Heart left ventricle (tissue), 16 donors: ENCODE results near the gene BAZ1B. TPM values are rescaled to one million over a fixed set of nuclear protein-coding genes. Genes with fewer than 3 reads are reported as not detected.

Source experiments
- ATAC-seq, 4 donors: fragments of 200-7000 bp; cut with Tn5 transposase; one replicate each; pipeline ENCODE4 v1.9.1; 2020 to 2022; ENCODE audit warnings: moderate library complexity in 4 of 4, mild to moderate bottlenecking in 3 of 4, moderate number of reproducible peaks in 1 of 4
- DNase-seq, 5 donors: peaks; one replicate each; pipeline ENCODE4 v3.0.0-alpha.2; 2020
- H3K27ac ChIP-seq, 12 donors: fragments of 200-600 bp; sonication (generic) in 4 of 12; one replicate each; pipeline versions ENCODE4 v1.5.0 to v1.8.0; 2016 to 2022; ENCODE audit warnings: mild to moderate bottlenecking in 2 of 12
- H3K27me3 ChIP-seq, 9 donors: fragments of 200-600 bp; sonication (generic) in 2 of 9; one replicate each; pipeline versions ENCODE4 v1.5.1 to v1.8.0; 2016 to 2022; ENCODE audit warnings: mild to moderate bottlenecking in 3 of 9
- H3K36me3 ChIP-seq, 9 donors: fragments of 200-600 bp; sonication (generic) in 2 of 9; one replicate each; pipeline versions ENCODE4 v1.5.0 to v1.8.0; 2018 to 2022; ENCODE audit warnings: mild to moderate bottlenecking in 2 of 9
- H3K4me1 ChIP-seq, 12 donors: fragments of 200-600 bp; sonication (generic) in 4 of 12; one replicate each; pipeline versions ENCODE4 v1.5.0 to v1.8.0; 2016 to 2022; ENCODE audit warnings: mild to moderate bottlenecking in 3 of 12
- H3K4me3 ChIP-seq, 12 donors: fragments of 200-600 bp; sonication (generic) in 4 of 12; one replicate each; pipeline versions ENCODE4 v1.5.0 to v1.8.0; 2017 to 2022; ENCODE audit warnings: mild to moderate bottlenecking in 9 of 12, moderate library complexity in 4 of 12
- H3K9me3 ChIP-seq, 12 donors: fragments of 200-600 bp; sonication (generic) in 4 of 12; one replicate each; pipeline versions ENCODE4 v1.5.0 to v1.8.0; 2016 to 2022; ENCODE audit warnings: mild to moderate bottlenecking in 1 of 12
- CTCF ChIP-seq, 12 donors: fragments of 200-600 bp; sonication (generic) in 4 of 12; IDR thresholded peaks; one replicate each; pipeline versions ENCODE4 v1.5.0 to v1.8.0; 2018 to 2022; ENCODE audit warnings: antibody characterized with exemption in 12 of 12, mild to moderate bottlenecking in 5 of 12
- POLR2A ChIP-seq, 2 donors: fragments of 450-650 bp; IDR thresholded peaks; one replicate each; pipeline ENCODE4 v1.6.1; 2017; ENCODE audit warnings: antibody characterized with exemption in 2 of 2, mild to moderate bottlenecking in 2 of 2, moderate library complexity in 2 of 2
- WGBS, 4 donors: extraction: QIAGEN DNeasy Blood & Tissue Kit in 2 of 4; methylation state at CpG; one replicate each; pipeline versions ENCODE4 v1.1.5 to v1.1.7; 2013 to 2018; 5-methylcytosine and 5-hydroxymethylcytosine counted together
- intact Hi-C, 10 donors: fragments of 100-400 bp; cut with DNase I; formaldehyde crosslinking; loops; one replicate each; pipeline versions ENCODE4 v1.11.1 to v1.14.2; 2022
- polyA plus RNA-seq, 2 donors: library from polyadenylated mRNA; stranded (reverse); fragments of 200-250 nt; gene quantifications; one replicate each; pipeline ENCODE4 v1.2.3, GENCODE V29; 2013
- total RNA-seq, 9 donors: library from RNA; depleted of rRNA in 2 of 9; stranded (reverse); fragments of >200 nt in 2 of 9; fragmentation: NEBNext Ultra II Directional in 3 of 9; extraction: Animal tissue kit (Norgen Biotek cat#: 25700) in 3 of 9; gene quantifications; one replicate each; pipeline versions ENCODE4 v1.1.0 to v1.2.4, GENCODE V29; 2016 to 2023
- donor health status: ischemic (EF 13 %, LVEDD 7.1; RV severe dilation, severe dysfunction).
- donor health status: healthy with polysubstance abuse.
- donor health status: DM: no; HTN: yes; CAD: no.
- donor health status: DM: no; HTN: no; CAD: no.
- donor health status: ischemic (EF 25% LVEDD 6.9; RV normal size, moderate dysfunction).
- donor health status: ischemic (EF 25% LVEDD 5.7; RV mildly dilated, moderate dysfunction).
- donor health status: healthy.
- donor health status: DM: yes; HTN: yes; CAD: no.
- donor health status: ischemic (EF 35%, LVEDD 5.7; RV mildly dilated, moderate dysfunction).
- donor health status: nonischemic (EF 11% LVEDD 7.7; RV severe dilation, severe dysfunction).
- donor health status: DM: yes; HTN: yes; CAD: no.
- donor health status: PGD.
- donor health status: ischemic (EF 29% LVEDD 5.4; RV normal size, mild dysfunction).
- donor health status: nonischemic (EF 23%, LVEDD 6.1; RV moderate dilation, normal function).

Gene BAZ1B
- total and polyA plus RNA-seq, 11 donors = 19.0 to 45.0 (median 37.4) TPM

- Histone ChIP-seq H3K4me1 (peaks cover 0 to 18% (median 2%) of the 10 kb centered on the region in 12 donors), H3K27ac (no peak overlapping the region), H3K4me3 (no peak overlapping the region), H3K27me3 (peaks cover 0 to 22% (median 11%) of the 10 kb centered on the region in 9 donors), H3K36me3 (peaks cover 0 to 26% (median 22%) of the 10 kb centered on the region in 9 donors), H3K9me3 (peaks cover 0 to 5% (median 0%) of the 10 kb centered on the region in 12 donors)
- no peak for DNase-seq
- 45 to 59% (median 52%) methylated on average over 12 to 20 of the region's 20 CpGs for whole genome bisulfite sequencing, 4 donors
- intact Hi-C loops = no loop called here
- no peak for ATAC-seq
- TF ChIP-seq CTCF (IDR thresholded peaks at IDR 0.05) (no peak), POLR2A (IDR thresholded peaks at IDR 0.05) (no peak)
These were observed 85.8 kb downstream of the BAZ1B start for GRCh38 chr7:73436031-73436929.

DNA sequence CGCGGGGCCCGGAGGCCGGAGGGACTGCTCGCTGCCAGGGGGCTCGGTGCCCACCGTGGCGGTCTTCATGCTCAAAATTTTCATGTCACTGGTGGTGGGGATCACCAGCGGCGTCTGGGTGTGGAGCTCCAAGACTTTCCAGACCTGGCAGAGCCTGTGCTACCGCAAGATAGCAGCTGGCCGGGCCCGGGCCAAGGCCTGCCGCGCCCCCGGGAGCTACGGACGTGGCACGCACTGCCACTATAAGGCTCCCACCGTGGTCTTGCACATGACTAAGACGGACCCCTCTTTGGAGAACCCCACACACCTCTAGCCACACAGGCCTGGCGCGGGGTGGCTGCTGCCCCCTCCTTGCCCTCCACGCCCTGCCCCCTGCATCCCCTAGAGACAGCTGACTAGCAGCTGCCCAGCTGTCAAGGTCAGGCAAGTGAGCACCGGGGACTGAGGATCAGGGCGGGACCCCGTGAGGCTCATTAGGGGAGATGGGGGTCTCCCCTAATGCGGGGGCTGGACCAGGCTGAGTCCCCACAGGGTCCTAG lies 86.6 kb downstream of the BAZ1B start:
- ATAC-seq (no peak), DNase-seq (no peak)
- Histone ChIP-seq H3K4me1 (peaks cover 0 to 18% (median 2%) of the 10 kb centered on the region in 12 donors), H3K27me3 (peaks cover 0 to 29% (median 11%) of the 10 kb centered on the region in 9 donors), H3K9me3 (peaks cover 0 to 5% (median 0%) of the 10 kb centered on the region in 12 donors), H3K4me3 (no peak overlapping the region), H3K27ac (no peak overlapping the region), H3K36me3 (peaks cover 0 to 18% (median 15%) of the 10 kb centered on the region in 9 donors)
- 77 to 84% (median 81%) methylated on average over 12 to 28 of the region's 28 CpGs for WGBS, 4 donors
- TF ChIP-seq POLR2A (IDR thresholded peaks at IDR 0.05) (no peak), CTCF (IDR thresholded peaks at IDR 0.05) (no peak)
- intact Hi-C loops = no loop called here

DNA sequence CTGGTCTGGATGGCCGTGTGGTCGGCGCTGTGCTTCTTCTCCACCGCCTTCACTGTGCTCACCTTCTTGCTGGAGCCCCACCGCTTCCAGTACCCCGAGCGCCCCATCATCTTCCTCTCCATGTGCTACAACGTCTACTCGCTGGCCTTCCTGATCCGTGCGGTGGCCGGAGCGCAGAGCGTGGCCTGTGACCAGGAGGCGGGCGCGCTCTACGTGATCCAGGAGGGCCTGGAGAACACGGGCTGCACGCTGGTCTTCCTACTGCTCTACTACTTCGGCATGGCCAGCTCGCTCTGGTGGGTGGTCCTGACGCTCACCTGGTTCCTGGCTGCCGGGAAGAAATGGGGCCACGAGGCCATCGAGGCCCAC lies 87.4 kb downstream of the BAZ1B start:
- 95 to 99% (median 97%) methylated on average over 18 to 26 of the region's 26 CpGs for WGBS, 4 donors
- ATAC-seq (no peak), DNase-seq (no peak)
- no peak overlapping the region for H3K27ac ChIP-seq
- TF ChIP-seq POLR2A (IDR thresholded peaks at IDR 0.05) (no peak), CTCF (IDR thresholded peaks at IDR 0.05) (no peak)
- H3K36me3 ChIP-seq = peaks cover 0 to 10% (median 7%) of the 10 kb centered on the region in 9 donors
- H3K4me1 ChIP-seq = peaks cover 0 to 18% (median 2%) of the 10 kb centered on the region in 12 donors
- H3K27me3 ChIP-seq = peaks cover 0 to 30% (median 11%) of the 10 kb centered on the region in 9 donors
- H3K9me3 ChIP-seq = peaks cover 0 to 5% (median 0%) of the 10 kb centered on the region in 12 donors
- no peak overlapping the region for H3K4me3 ChIP-seq
- intact Hi-C loops = loop anchor here in 1 of 10 donors (5.0 kb wide), 1 partner anchor 82 kb away; no protein-coding TSS in a partner anchor
